H9 (cell line): Measurements from ENCODE around the gene PTPA. TPM values are rescaled to one million over a fixed set of nuclear protein-coding genes. Genes with fewer than 3 reads are reported as not detected.

Source experiments
- DNase-seq: peaks from one replicate; pipeline ENCODE4 v3.0.0-alpha.2; 2017
- H2AFZ ChIP-seq: one replicate; pipeline ENCODE4 v1.6.1; 2013; ENCODE audit warnings: mild to moderate bottlenecking, low read length, control low read depth, moderate library complexity
- H2AK5ac ChIP-seq: 2 replicates; pipeline ENCODE4 v1.6.1; 2013; ENCODE audit warnings: low read length, control low read depth, mixed read lengths; ENCODE audit not compliant: insufficient read length
- H2BK120ac ChIP-seq: one replicate; pipeline ENCODE4 v1.6.1; 2013; ENCODE audit warnings: low read depth, mild to moderate bottlenecking, low read length, control low read depth, inconsistent platforms; ENCODE audit not compliant: poor library complexity, severe bottlenecking
- H2BK12ac ChIP-seq: 2 replicates; pipeline ENCODE4 v1.6.1; 2013; ENCODE audit warnings: low read length, control low read depth, mixed read lengths, low read depth; ENCODE audit not compliant: insufficient read length
- H2BK15ac ChIP-seq: 2 replicates; pipeline ENCODE4 v1.6.1; 2013; ENCODE audit warnings: low read depth, low read length, control low read depth
- H2BK20ac ChIP-seq: one replicate; pipeline ENCODE4 v1.6.1; 2013; ENCODE audit warnings: low read depth, mild to moderate bottlenecking, low read length, control low read depth, inconsistent platforms; ENCODE audit not compliant: poor library complexity, severe bottlenecking
- H2BK5ac ChIP-seq: 2 replicates; pipeline ENCODE4 v1.6.1; 2013; ENCODE audit warnings: low read length, control low read depth, mixed read lengths; ENCODE audit not compliant: insufficient read length
- H3K14ac ChIP-seq: 2 replicates; pipeline ENCODE4 v1.6.1; 2013; ENCODE audit warnings: low read length, control low read depth; ENCODE audit not compliant: insufficient read depth
- H3K18ac ChIP-seq: 2 replicates; pipeline ENCODE4 v1.6.1; 2013; ENCODE audit warnings: low read depth, mild to moderate bottlenecking, mixed read lengths, low read length, control low read depth; ENCODE audit not compliant: insufficient read length
- H3K23ac ChIP-seq: 2 replicates; pipeline ENCODE4 v1.6.1; 2013; ENCODE audit warnings: low read length, control low read depth, mixed read lengths, low read depth; ENCODE audit not compliant: insufficient read length
- H3K23me2 ChIP-seq: 2 replicates; pipeline ENCODE4 v1.6.1; 2013; ENCODE audit warnings: low read depth, mild to moderate bottlenecking, mixed read lengths, low read length, control low read depth; ENCODE audit not compliant: insufficient read length, poor library complexity, severe bottlenecking
- H3K27ac ChIP-seq: 2 replicates; pipeline ENCODE4 v1.5.1; 2013; ENCODE audit warnings: low read length, control low read depth, mixed read lengths, low read depth; ENCODE audit not compliant: insufficient read length
- H3K27me3 ChIP-seq: 2 replicates; pipeline ENCODE4 v1.6.1; 2013; ENCODE audit warnings: low read length, control low read depth, inconsistent platforms; ENCODE audit not compliant: insufficient read depth
- H3K4ac ChIP-seq: 2 replicates; pipeline ENCODE4 v1.6.1; 2013; ENCODE audit warnings: low read depth, mild to moderate bottlenecking, control low read depth, inconsistent platforms, low read length, moderate library complexity
- H3K4me1 ChIP-seq: 2 replicates; pipeline ENCODE4 v1.6.1; 2013; ENCODE audit warnings: low read length, control low read depth, inconsistent platforms; ENCODE audit not compliant: insufficient read depth
- H3K4me2 ChIP-seq: 2 replicates; pipeline ENCODE4 v1.6.1; 2013; ENCODE audit warnings: low read length, control low read depth, mixed read lengths; ENCODE audit not compliant: insufficient read length, insufficient read depth
- H3K56ac ChIP-seq: 2 replicates; pipeline ENCODE4 v1.6.1; 2013; ENCODE audit warnings: low read depth, mild to moderate bottlenecking, mixed read lengths, low read length, control low read depth; ENCODE audit not compliant: insufficient read length
- H3K79me1 ChIP-seq: 2 replicates; pipeline ENCODE4 v1.6.1; 2013; ENCODE audit warnings: low read depth, mild to moderate bottlenecking, moderate library complexity, low read length, control low read depth, inconsistent platforms; ENCODE audit not compliant: insufficient read depth, poor library complexity, severe bottlenecking
- H3K79me2 ChIP-seq: 2 replicates; pipeline ENCODE4 v1.6.1; 2013; ENCODE audit warnings: low read length, control low read depth, inconsistent platforms; ENCODE audit not compliant: insufficient read depth
- H3K9ac ChIP-seq: 2 replicates; pipeline ENCODE4 v1.6.1; 2013; ENCODE audit warnings: low read length, control low read depth, mixed read lengths; ENCODE audit not compliant: insufficient read length; ENCODE audit errors: extremely low read depth
- H3K9me3 ChIP-seq: one replicate; pipeline ENCODE4 v1.6.1; 2013; ENCODE audit warnings: low read depth, low read length, inconsistent platforms; ENCODE audit not compliant: control insufficient read depth
- H3T11ph ChIP-seq: one replicate; pipeline ENCODE4 v1.6.1; 2013; ENCODE audit warnings: mild to moderate bottlenecking, low read length, control low read depth, inconsistent platforms
- H4K20me1 ChIP-seq: one replicate; pipeline ENCODE4 v1.6.1; 2013; ENCODE audit not compliant: control insufficient read depth, insufficient read length, insufficient read depth
- H4K5ac ChIP-seq: 2 replicates; pipeline ENCODE4 v1.6.1; 2013; ENCODE audit warnings: low read depth, mild to moderate bottlenecking, mixed read lengths, low read length, control low read depth; ENCODE audit not compliant: insufficient read length
- H4K8ac ChIP-seq: replicated peaks from 2 replicates; pipeline ENCODE4 v1.6.1; 2013; ENCODE audit warnings: low read length, control low read depth, mixed read lengths, low read depth; ENCODE audit not compliant: insufficient read length
- H4K91ac ChIP-seq: 2 replicates; pipeline ENCODE4 v1.6.1; 2013; ENCODE audit warnings: low read depth, mild to moderate bottlenecking, moderate library complexity, mixed read lengths, low read length, control low read depth; ENCODE audit not compliant: insufficient read length
- H3K27ac Mint-ChIP-seq, 3 experiments: 2 replicates in 2 of 3; 3 replicates in 1 of 3; pipeline ENCODE4 v1.8.0; 2020 to 2021; ENCODE audit warnings: mixed read lengths in 3 of 3, mild to moderate bottlenecking in 1 of 3, moderate library complexity in 1 of 3
- H3K27me3 Mint-ChIP-seq: 2 replicates; pipeline ENCODE4 v1.8.0; 2021; ENCODE audit warnings: low read depth, mild to moderate bottlenecking, moderate library complexity, mixed read lengths
- H3K36me3 Mint-ChIP-seq, 3 experiments: 2 replicates in 2 of 3; 3 replicates in 1 of 3; pipeline ENCODE4 v1.8.0; 2020 to 2021; ENCODE audit warnings: low read depth in 3 of 3, mixed read lengths in 3 of 3; ENCODE audit not compliant: insufficient read depth in 1 of 3
- H3K4me1 Mint-ChIP-seq, 2 experiments: 2 replicates each; pipeline ENCODE4 v1.8.0; 2020; ENCODE audit warnings: mixed read lengths in 2 of 2
- H3K4me3 Mint-ChIP-seq, 2 experiments: 2 replicates in 1 of 2; 3 replicates in 1 of 2; pipeline ENCODE4 v1.8.0; 2020 to 2021; ENCODE audit warnings: mild to moderate bottlenecking in 2 of 2, mixed read lengths in 2 of 2, moderate library complexity in 1 of 2
- H3K9me3 Mint-ChIP-seq, 2 experiments: 2 replicates in 1 of 2; 3 replicates in 1 of 2; pipeline ENCODE4 v1.8.0; 2020; ENCODE audit warnings: mild to moderate bottlenecking in 2 of 2, mixed read lengths in 2 of 2, moderate library complexity in 1 of 2
- CTCF ChIP-seq: fragments of 200-600 bp; sonication (generic); conservative IDR thresholded peaks from 3 replicates; pipeline ENCODE4 v1.8.0; 2021; ENCODE audit warnings: antibody characterized with exemption, mild to moderate bottlenecking
- WGBS: extraction: QIAGEN DNeasy Blood & Tissue Kit; methylation state at CpG from one replicate; pipeline ENCODE4 v1.1.7; 2013; ENCODE audit warnings: missing lambda C conversion rate, low lambda C conversion rate, mixed read lengths; ENCODE audit not compliant: insufficient read length; ENCODE audit errors: extremely low coverage; 5-methylcytosine and 5-hydroxymethylcytosine counted together
- total RNA-seq: library from RNA; stranded (reverse); gene quantifications from 2 replicates; pipeline ENCODE4 v1.2.1, GENCODE V29; 2021

The PTPA gene
- total RNA-seq, 1 experiment from 2014 or later, result 145 TPM

DNA sequence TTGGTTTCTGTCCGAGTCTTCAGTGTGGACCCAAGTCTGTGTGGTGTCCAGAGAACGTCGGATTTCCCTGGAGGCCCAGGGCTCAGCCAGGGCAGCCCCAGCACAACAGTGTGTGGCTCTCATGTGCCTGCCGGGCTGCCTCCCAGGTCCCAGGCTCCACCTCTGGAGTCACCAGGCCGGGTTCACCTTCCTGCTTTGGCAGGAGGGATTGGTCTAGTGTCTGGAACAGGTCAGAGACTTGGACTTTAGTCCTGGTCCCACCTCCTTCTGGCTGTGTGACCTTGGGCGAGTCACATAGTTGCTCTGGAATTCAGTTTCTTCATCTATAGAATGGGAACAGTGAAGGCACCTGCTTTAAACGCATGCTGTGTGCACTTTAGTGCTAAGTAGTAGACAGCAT lies 27.1 kb upstream of the PTPA start:
- H3K4me1 ChIP-seq, result no peaks in the 10 kb centered on the region; the same call in 1 of the 2 replicates
- H2AK5ac ChIP-seq, result no peak overlapping the region
- Mint-ChIP-seq H3K36me3 (peaks cover 12 to 37% (median 28%) of the 10 kb centered on the region in 3 experiments; a peak in 6 of 7 replicates), H3K9me3 (no peaks in the 10 kb centered on the region), H3K27me3 (peaks cover 3% of the 10 kb centered on the region; the same call in 1 of the 2 replicates), H3K4me3 (no peak overlapping the region), H3K27ac (no peak overlapping the region), H3K4me1 (peaks cover 3 to 16% of the 10 kb centered on the region in 2 experiments)
- no peak overlapping the region for H3K18ac ChIP-seq
- H2BK15ac ChIP-seq, result no peak overlapping the region
- H3K9me3 ChIP-seq, result no peaks in the 10 kb centered on the region
- no peak overlapping the region for H4K5ac ChIP-seq
- no CpG with 5 or more reads among the region's 7 CpGs for WGBS
- H2BK120ac ChIP-seq, result no peak overlapping the region
- no peak overlapping the region for H4K91ac ChIP-seq
- H3K56ac ChIP-seq, result no peak overlapping the region
- no peak for DNase-seq
- peaks cover 6% of the 10 kb centered on the region; the same call in 1 of the 2 replicates for H3K79me2 ChIP-seq
- H4K20me1 ChIP-seq, result peaks cover 2% of the 10 kb centered on the region
- H2AFZ ChIP-seq, result no peak overlapping the region
- no peak overlapping the region for H2BK12ac ChIP-seq
- no peaks in the 10 kb centered on the region for H3K27me3 ChIP-seq
- no peak overlapping the region for H3T11ph ChIP-seq
- no peak overlapping the region for H4K8ac ChIP-seq
- no peak overlapping the region for H2BK20ac ChIP-seq
- H3K27ac ChIP-seq, result no peak overlapping the region
- peaks cover 12% of the 10 kb centered on the region for H3K23me2 ChIP-seq
- no peak for TF ChIP-seq CTCF
- no peak overlapping the region for H3K14ac ChIP-seq
- H3K4ac ChIP-seq, result no peak overlapping the region
- no peak overlapping the region for H3K23ac ChIP-seq
- H3K79me1 ChIP-seq, result peaks cover 2% of the 10 kb centered on the region
- H3K9ac ChIP-seq, result no peak overlapping the region
- no peak overlapping the region for H3K4me2 ChIP-seq
- H2BK5ac ChIP-seq, result no peak overlapping the region
